ENCODE data around the gene IKZF2. TPM values are rescaled to one million over a fixed set of nuclear protein-coding genes. Genes with fewer than 3 reads are reported as not detected.

The IKZF2 gene
- total and polyA plus RNA-seq, 2 of the 4 experiments (the other 2 are of a cell fraction), result 2.1 to 25.5 TPM

GRCh38 chr2:213046431-213046830 lies 105.0 kb downstream of the IKZF2 start:
- dilution Hi-C loops (cut with HindIII; ENCODE audit: low sequenced_read_pairs, unreplicated experiment), result no loop called here
- Histone ChIP-seq H2AFZ (replicated peaks; ENCODE audit: low read length, poor library complexity) (no peak overlapping the region), H3K14ac (replicated peaks; ENCODE audit: low read depth, low read length) (no peak overlapping the region), H2AK9ac (replicated peaks; ENCODE audit: low read depth, low read length, poor library complexity) (no peak overlapping the region), H3K56ac (ENCODE audit: extremely low read depth, insufficient read depth, low read length) (no peak overlapping the region), H3K27ac (ENCODE audit: insufficient read depth, low read length) (no peak overlapping the region), H3K9me1 (ENCODE audit: insufficient read depth, low read length) (no peaks in the 10 kb centered on the region), H2BK15ac (ENCODE audit: low read depth, low read length) (no peak overlapping the region), H3K4me3 (ENCODE audit: insufficient read depth, low read depth, low read length) (no peak overlapping the region), H4K5ac (ENCODE audit: low read depth, low read length) (no peak overlapping the region), H3K4ac (ENCODE audit: low read depth, low read length) (no peak overlapping the region), H3K4me2 (ENCODE audit: low read depth, low read length) (no peak overlapping the region), H2BK5ac (ENCODE audit: low read depth, low read length, poor library complexity, severe bottlenecking) (no peak overlapping the region), H4K91ac (ENCODE audit: insufficient read depth, low read depth, low read length) (no peak overlapping the region), H2AK5ac (ENCODE audit: low read depth, low read length) (no peak overlapping the region), H3K18ac (ENCODE audit: low read depth, low read length) (no peak overlapping the region), H2BK20ac (ENCODE audit: low read depth, low read length) (no peak overlapping the region), H3K79me1 (ENCODE audit: low read depth in 1 of 2, low read length in 2 of 2) (no peaks in the 10 kb centered on the region), H4K8ac (ENCODE audit: low read depth in 2 of 2, low read length in 2 of 2) (no peak overlapping the region), H3K9ac (ENCODE audit: low read depth, low read length) (no peak overlapping the region), H4K20me1 (ENCODE audit: insufficient read depth, low read length) (no peaks in the 10 kb centered on the region), H3K4me1 (ENCODE audit: control insufficient read depth, insufficient read depth, low read length) (no peaks in the 10 kb centered on the region), H3K9me3 (ENCODE audit: control insufficient read depth, insufficient read depth, low read length) (no peaks in the 10 kb centered on the region), H3K27me3 (ENCODE audit: control insufficient read depth, insufficient read depth, low read length) (no peaks in the 10 kb centered on the region), H2BK120ac (ENCODE audit: low read depth, low read length) (no peak overlapping the region), H3K36me3 (ENCODE audit: control insufficient read depth, insufficient read depth, low read length) (0 out of 2 replicates have a peak, but pooled peaks cover 2% of the 10 kb centered on the region), H3K23ac (ENCODE audit: low read depth, low read length) (no peak overlapping the region)
- ChIA-PET POLR2A (ENCODE audit: unreplicated experiment) (no interaction called here), CTCF (no interaction called here)
- ATAC-seq (ENCODE audit: low read depth) (no peak), DNase-seq (no peak)
- TF ChIP-seq MAZ (IDR thresholded peaks at IDR 0.05; ENCODE audit: borderline replicate concordance, low read depth, low read length), result no peak
- no peak for TF ChIP-seq MAFK (IDR thresholded peaks at IDR 0.05; ENCODE audit: low read depth, low read length)
- TF ChIP-seq FOS (IDR thresholded peaks at IDR 0.05; ENCODE audit: low read depth, low read length), result no peak
- no peak for TF ChIP-seq BHLHE40 (IDR thresholded peaks at IDR 0.05; ENCODE audit: low read depth, low read length)
- no peak for TF ChIP-seq SMC3 (IDR thresholded peaks at IDR 0.05; ENCODE audit: low read depth, low read length)
- TF ChIP-seq CTCF (conservative IDR thresholded peaks at IDR 0.05; ENCODE audit: low read depth, low read length), result no peak
- TF ChIP-seq RAD21 (IDR thresholded peaks at IDR 0.05; ENCODE audit: low read length), result no peak
- TF ChIP-seq CHD1 (IDR thresholded peaks at IDR 0.05; ENCODE audit: low read depth, low read length), result no peak
- no peak for TF ChIP-seq CEBPB (IDR thresholded peaks at IDR 0.05; ENCODE audit: low read depth, low read length)
- no peak for TF ChIP-seq MXI1 (IDR thresholded peaks at IDR 0.05; ENCODE audit: borderline replicate concordance, low read depth, low read length)
- TF ChIP-seq RCOR1 (IDR thresholded peaks at IDR 0.05; ENCODE audit: insufficient replicate concordance, low read length), result no peak
- TF ChIP-seq USF2 (IDR thresholded peaks at IDR 0.05; ENCODE audit: low read depth, low read length), result no peak
- no peak for TF ChIP-seq ELK1 (IDR thresholded peaks at IDR 0.05; ENCODE audit: borderline replicate concordance, low read depth, low read length)
- no peak for TF ChIP-seq NFE2L2 (IDR thresholded peaks at IDR 0.05; ENCODE audit: low read depth, low read length)
- TF ChIP-seq POLR2A (IDR thresholded peaks at IDR 0.05; ENCODE audit: low read depth, low read length), result no peak
- no peak for TF ChIP-seq RFX5 (IDR thresholded peaks at IDR 0.05; ENCODE audit: low read depth, low read length)
- in situ Hi-C loops (cut with MboI; ENCODE audit: low sequenced_read_pairs), result no loop called here
- BruUV-seq (replicated peaks), result no TSS peak
- WGBS, 2 experiments (ENCODE audit: extremely low coverage in 2 of 2, insufficient read length in 1 of 2), result no CpG with 5 or more reads among the region's 1 CpG
- intact Hi-C loops (cut with micrococcal nuclease), result no loop called here

Measured in IMR-90 (cell line).